A673 (cell line): ENCODE results near the gene KLK11. TPM values are rescaled to one million over a fixed set of nuclear protein-coding genes. Genes with fewer than 3 reads are reported as not detected.

ENCODE experiments used
- BruUV-seq: library from RNA; stranded (reverse); fragments of 400-500 nt; replicated peaks from 2 replicates; lab custom pipeline; 2021; lab: Mats Ljungman, UMichigan
- CTCF ChIA-PET: fragments of 300-600 bp; sonication (Branson Sonifier 250); formaldehyde crosslinking; loops from one replicate; lab custom pipeline; 2022; ENCODE audit warnings: antibody characterized with exemption; lab: Charles Lee
- POLR2A ChIA-PET: fragments of 300-600 bp; sonication (Branson Sonifier 250); formaldehyde crosslinking; loops from one replicate; lab custom pipeline; 2022; ENCODE audit warnings: antibody characterized with exemption; ENCODE audit not compliant: low non-redundant PET; lab: Charles Lee
- DNase-seq: peaks from one replicate; pipeline ENCODE4 v3.0.0-alpha.2; 2015; ENCODE audit warnings: low spot score
- H3K27ac ChIP-seq: fragments of 200-600 bp; sonication (generic); 2 replicates; pipeline ENCODE4 v1.5.1; 2016; ENCODE audit warnings: mixed run types, low read depth, mild to moderate bottlenecking, mixed read lengths, antibody characterized with exemption, low read length; ENCODE audit not compliant: poor library complexity, severe bottlenecking
- H3K27me3 ChIP-seq: fragments of 200-600 bp; sonication (generic); replicated peaks from 2 replicates; pipeline ENCODE4 v1.6.1; 2017; ENCODE audit warnings: mixed run types, low read depth, mild to moderate bottlenecking, mixed read lengths, antibody characterized with exemption, low read length; ENCODE audit not compliant: insufficient read depth, poor library complexity
- H3K36me3 ChIP-seq: fragments of 200-600 bp; sonication (generic); 2 replicates; pipeline ENCODE4 v1.6.1; 2016; ENCODE audit warnings: mixed run types, mild to moderate bottlenecking, mixed read lengths, antibody characterized with exemption, low read length; ENCODE audit not compliant: insufficient read depth, poor library complexity, severe bottlenecking
- H3K4me1 ChIP-seq: fragments of 200-600 bp; sonication (generic); 2 replicates; pipeline ENCODE4 v1.6.1; 2017; ENCODE audit warnings: mixed run types, mild to moderate bottlenecking, mixed read lengths, antibody characterized with exemption, low read length; ENCODE audit not compliant: insufficient read depth, poor library complexity, severe bottlenecking
- H3K4me3 ChIP-seq: fragments of 200-600 bp; sonication (generic); 2 replicates; pipeline ENCODE4 v1.5.1; 2016; ENCODE audit warnings: low read depth, mixed run types, mild to moderate bottlenecking, mixed read lengths, low read length; ENCODE audit not compliant: poor library complexity, severe bottlenecking
- H3K9me3 ChIP-seq: fragments of 200-600 bp; sonication (generic); 2 replicates; pipeline ENCODE4 v1.6.1; 2016; ENCODE audit warnings: mixed run types, low read depth, mild to moderate bottlenecking, mixed read lengths, antibody characterized with exemption, low read length; ENCODE audit not compliant: poor library complexity, severe bottlenecking
- EZH2 ChIP-seq: fragments of 200-600 bp; sonication (generic); IDR thresholded peaks from 2 replicates; pipeline ENCODE4 v1.6.1; 2017; ENCODE audit warnings: borderline replicate concordance, low read depth, mild to moderate bottlenecking, mixed read lengths, antibody characterized with exemption, low read length; ENCODE audit not compliant: poor library complexity, severe bottlenecking
- intact Hi-C: fragments of 100-400 bp; cut with micrococcal nuclease; formaldehyde crosslinking; loops from one replicate; pipeline ENCODE4 v1.10.0; 2022; ENCODE audit not compliant: unreplicated experiment
- total RNA-seq: library from RNA; stranded (reverse); gene quantifications from 2 replicates; pipeline ENCODE4 v1.2.3, GENCODE V29; 2021
- TF ChIP-seq, protein P1 (sequence below): fragments of 300-800, 200-600 bp; sonication (generic); conservative IDR thresholded peaks from 2 replicates; pipeline ENCODE4 v1.5.1; 2017; ENCODE audit warnings: low read depth, mild to moderate bottlenecking, antibody characterized with exemption, low read length, moderate library complexity, mixed read lengths

KLK11 gene
- total RNA-seq, 1 experiment from 2014 or later: not detected

GRCh38 chr19:51040151-51040550 lies 13.7 kb upstream of the KLK11 start:
- intact Hi-C loops: no loop called here
- ChIA-PET CTCF (no interaction called here), POLR2A (no interaction called here)
- Histone ChIP-seq H3K9me3 (no peaks in the 10 kb centered on the region), H3K4me3 (no peak overlapping the region), H3K27ac (no peak overlapping the region), H3K36me3 (no peaks in the 10 kb centered on the region), H3K27me3 (no peaks in the 10 kb centered on the region), H3K4me1 (no peaks in the 10 kb centered on the region)
- no peak for DNase-seq
- TF ChIP-seq EZH2: no peak
- TF ChIP-seq, protein P1, sequence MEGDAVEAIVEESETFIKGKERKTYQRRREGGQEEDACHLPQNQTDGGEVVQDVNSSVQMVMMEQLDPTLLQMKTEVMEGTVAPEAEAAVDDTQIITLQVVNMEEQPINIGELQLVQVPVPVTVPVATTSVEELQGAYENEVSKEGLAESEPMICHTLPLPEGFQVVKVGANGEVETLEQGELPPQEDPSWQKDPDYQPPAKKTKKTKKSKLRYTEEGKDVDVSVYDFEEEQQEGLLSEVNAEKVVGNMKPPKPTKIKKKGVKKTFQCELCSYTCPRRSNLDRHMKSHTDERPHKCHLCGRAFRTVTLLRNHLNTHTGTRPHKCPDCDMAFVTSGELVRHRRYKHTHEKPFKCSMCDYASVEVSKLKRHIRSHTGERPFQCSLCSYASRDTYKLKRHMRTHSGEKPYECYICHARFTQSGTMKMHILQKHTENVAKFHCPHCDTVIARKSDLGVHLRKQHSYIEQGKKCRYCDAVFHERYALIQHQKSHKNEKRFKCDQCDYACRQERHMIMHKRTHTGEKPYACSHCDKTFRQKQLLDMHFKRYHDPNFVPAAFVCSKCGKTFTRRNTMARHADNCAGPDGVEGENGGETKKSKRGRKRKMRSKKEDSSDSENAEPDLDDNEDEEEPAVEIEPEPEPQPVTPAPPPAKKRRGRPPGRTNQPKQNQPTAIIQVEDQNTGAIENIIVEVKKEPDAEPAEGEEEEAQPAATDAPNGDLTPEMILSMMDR: no peak
- no TSS peak for BruUV-seq

GRCh38 chr19:51036519-51036918 lies 10.1 kb upstream of the KLK11 start:
- Histone ChIP-seq H3K9me3 (no peaks in the 10 kb centered on the region), H3K4me1 (no peaks in the 10 kb centered on the region), H3K27ac (no peak overlapping the region), H3K4me3 (no peak overlapping the region), H3K27me3 (peaks cover 4% of the 10 kb centered on the region), H3K36me3 (no peaks in the 10 kb centered on the region)
- TF ChIP-seq, protein P1: no peak
- no peak for TF ChIP-seq EZH2
- intact Hi-C loops: no loop called here
- POLR2A ChIA-PET: no interaction called here
- CTCF ChIA-PET: interaction anchor here (0.7 kb wide), 1 partner anchor 19 kb away, joined by 4 read pairs; no protein-coding TSS in a partner anchor
- BruUV-seq: no TSS peak
- DNase-seq: no peak

- BruUV-seq: no TSS peak
- H3K36me3 ChIP-seq: no peaks in the 10 kb centered on the region
- intact Hi-C loops: no loop called here
- no peak within 1 kb of the TSS for H3K4me3 ChIP-seq
- no peak within 1 kb of the TSS for H3K27ac ChIP-seq
- H3K4me1 ChIP-seq: no peaks in the 10 kb centered on the region
- TF ChIP-seq EZH2: no peak
- TF ChIP-seq, protein P1: no peak
- H3K9me3 ChIP-seq: no peaks in the 10 kb centered on the region
- no peak for DNase-seq
- H3K27me3 ChIP-seq: peaks cover 4% of the 10 kb centered on the region
- POLR2A ChIA-PET: no interaction called here
- CTCF ChIA-PET: no interaction called here
Measured at GRCh38 chr19:51034704-51035103, 8.3 kb upstream of the KLK11 start, which contains the start of gene KLK12. KLK12 (minus strand) TSS chr19:51035002; CDS start chr19:51034621, 381 bp downstream.
